Subcutaneous abdominal adipose tissue (tissue), 5 donors: ENCODE data around the gene B4GALT2.

Source experiments
- H3K27ac ChIP-seq: one replicate; pipeline ENCODE4 v1.7.0; 2013; ENCODE audit warnings: low read depth, mild to moderate bottlenecking, inconsistent platforms, low read length, moderate library complexity
- H3K27me3 ChIP-seq, 5 donors: one replicate each; pipeline ENCODE4 v1.7.0; 2013; ENCODE audit warnings: low read length in 5 of 5, inconsistent platforms in 1 of 5; ENCODE audit not compliant: control insufficient read depth in 5 of 5, insufficient read depth in 4 of 5
- H3K36me3 ChIP-seq, 5 donors: one replicate each; pipeline ENCODE4 v1.7.0; 2013; ENCODE audit warnings: low read length in 5 of 5; ENCODE audit not compliant: control insufficient read depth in 5 of 5, insufficient read depth in 5 of 5
- H3K4me1 ChIP-seq, 5 donors: one replicate each; pipeline ENCODE4 v1.7.0; 2013; ENCODE audit warnings: low read length in 5 of 5, mild to moderate bottlenecking in 3 of 5, moderate library complexity in 1 of 5; ENCODE audit not compliant: control insufficient read depth in 5 of 5, insufficient read depth in 5 of 5
- H3K4me3 ChIP-seq, 5 donors: one replicate each; pipeline ENCODE4 v1.7.0; 2013; ENCODE audit warnings: low read length in 5 of 5, low read depth in 1 of 5
- H3K9ac ChIP-seq, 5 donors: one replicate each; pipeline ENCODE4 v1.7.0; 2013; ENCODE audit warnings: low read length in 5 of 5, mild to moderate bottlenecking in 4 of 5, moderate library complexity in 3 of 5
- H3K9me3 ChIP-seq, 5 donors: one replicate each; pipeline ENCODE4 v1.7.0; 2013; ENCODE audit warnings: low read length in 5 of 5; ENCODE audit not compliant: control insufficient read depth in 5 of 5
- donor health status: healthy.
- donor health status: healthy.
- donor health status: healthy.
- donor health status: healthy.
- donor health status: healthy.

B4GALT2 gene

GRCh38 chr1:43982808-43983207 lies 3.8 kb downstream of the B4GALT2 start:
- peaks cover 0 to 31% (median 20%) of the 10 kb centered on the region in 5 donors for H3K36me3 ChIP-seq
- H3K4me3 ChIP-seq, result no peak overlapping the region
- H3K27ac ChIP-seq, result no peak overlapping the region
- no peaks in the 10 kb centered on the region for H3K9me3 ChIP-seq
- no peaks in the 10 kb centered on the region for H3K27me3 ChIP-seq
- H3K9ac ChIP-seq, result no peak overlapping the region
- peaks cover 9 to 26% (median 22%) of the 10 kb centered on the region in 5 donors for H3K4me1 ChIP-seq

- Histone ChIP-seq H3K4me1 (peaks cover 9 to 20% (median 16%) of the 10 kb centered on the region in 5 donors), H3K27ac (no peak overlapping the region), H3K9ac (no peak overlapping the region)
Measured at GRCh38 chr1:43983253-43983899, 4.4 kb downstream of the B4GALT2 start.

GRCh38 chr1:43984855-43985254 lies 5.8 kb downstream of the B4GALT2 start:
- Histone ChIP-seq H3K9ac (no peak overlapping the region), H3K4me1 (peaks cover 5 to 12% (median 8%) of the 10 kb centered on the region in 5 donors), H3K27me3 (no peaks in the 10 kb centered on the region), H3K27ac (no peak overlapping the region), H3K9me3 (no peaks in the 10 kb centered on the region), H3K36me3 (peaks cover 0 to 26% (median 16%) of the 10 kb centered on the region in 5 donors), H3K4me3 (no peak overlapping the region)

More at GRCh38 chr1:43983253-43983899, 4.4 kb downstream of the B4GALT2 start:
- Histone ChIP-seq H3K27me3 (no peaks in the 10 kb centered on the region), H3K9me3 (no peaks in the 10 kb centered on the region), H3K4me3 (no peak overlapping the region), H3K36me3 (peaks cover 0 to 26% (median 16%) of the 10 kb centered on the region in 5 donors)

GRCh38 chr1:43985984-43986595 lies 7.1 kb downstream of the B4GALT2 start:
- Histone ChIP-seq H3K27ac (no peak overlapping the region), H3K36me3 (peaks cover 0 to 26% (median 16%) of the 10 kb centered on the region in 5 donors), H3K27me3 (no peaks in the 10 kb centered on the region), H3K9ac (no peak overlapping the region), H3K4me3 (no peak overlapping the region), H3K4me1 (peaks cover 0 to 6% (median 5%) of the 10 kb centered on the region in 5 donors), H3K9me3 (no peaks in the 10 kb centered on the region)

GRCh38 chr1:43986712-43987111 lies 7.7 kb downstream of the B4GALT2 start:
- H3K4me3 ChIP-seq, result no peak overlapping the region
- H3K27me3 ChIP-seq, result no peaks in the 10 kb centered on the region
- H3K9ac ChIP-seq, result no peak overlapping the region
- H3K4me1 ChIP-seq, result peaks cover 0 to 9% (median 7%) of the 10 kb centered on the region in 5 donors
- peaks cover 0 to 24% (median 16%) of the 10 kb centered on the region in 5 donors for H3K36me3 ChIP-seq
- no peak overlapping the region for H3K27ac ChIP-seq
- H3K9me3 ChIP-seq, result no peaks in the 10 kb centered on the region

- peaks cover 0 to 22% (median 14%) of the 10 kb centered on the region in 5 donors for H3K36me3 ChIP-seq
- no peak overlapping the region for H3K4me3 ChIP-seq
- H3K9me3 ChIP-seq, result no peaks in the 10 kb centered on the region
- H3K4me1 ChIP-seq, result peaks cover 0 to 15% (median 13%) of the 10 kb centered on the region in 5 donors
- peak overlapping the region in 1 of 5 donors; percentile 24 for H3K9ac ChIP-seq
- H3K27ac ChIP-seq, result no peak overlapping the region
- no peaks in the 10 kb centered on the region for H3K27me3 ChIP-seq
Measured at GRCh38 chr1:43987159-43987902, 8.3 kb downstream of the B4GALT2 start.

- Histone ChIP-seq H3K27ac (peak overlapping the region; percentile 46), H3K36me3 (peaks cover 0 to 9% (median 6%) of the 10 kb centered on the region in 5 donors), H3K9me3 (no peaks in the 10 kb centered on the region), H3K9ac (peak overlapping the region; percentile 38 to 83 (median 76)), H3K4me1 (peaks cover 0 to 18% (median 15%) of the 10 kb centered on the region in 5 donors), H3K27me3 (no peaks in the 10 kb centered on the region), H3K4me3 (peak overlapping the region; percentile 75 to 81 (median 77))
Measured at GRCh38 chr1:43990271-43991199, 11.5 kb downstream of the B4GALT2 start.

GRCh38 chr1:43991200-43991475 lies 12.1 kb downstream of the B4GALT2 start:
- no peaks in the 10 kb centered on the region for H3K9me3 ChIP-seq
- H3K27me3 ChIP-seq, result no peaks in the 10 kb centered on the region
- peak overlapping the region; percentile 38 to 83 (median 76) for H3K9ac ChIP-seq
- peaks cover 0 to 20% (median 15%) of the 10 kb centered on the region in 5 donors for H3K4me1 ChIP-seq
- H3K36me3 ChIP-seq, result peaks cover 0 to 4% (median 3%) of the 10 kb centered on the region in 5 donors
- peak overlapping the region; percentile 75 to 81 (median 77) for H3K4me3 ChIP-seq
- H3K27ac ChIP-seq, result peak overlapping the region; percentile 46

- peaks cover 0 to 2% (median 0%) of the 10 kb centered on the region in 5 donors for H3K36me3 ChIP-seq
- H3K4me1 ChIP-seq, result peaks cover 0 to 26% (median 19%) of the 10 kb centered on the region in 5 donors
- H3K27me3 ChIP-seq, result no peaks in the 10 kb centered on the region
- H3K4me3 ChIP-seq, result peak within 1 kb of the TSS; percentile 75 to 81 (median 77)
- peak within 1 kb of the TSS; percentile 46 for H3K27ac ChIP-seq
- no peaks in the 10 kb centered on the region for H3K9me3 ChIP-seq
- H3K9ac ChIP-seq, result peak within 1 kb of the TSS; percentile 38 to 83 (median 76)
Measured at GRCh38 chr1:43991476-43992231, 12.6 kb downstream of the B4GALT2 start, which contains the start of gene CCDC24. CCDC24 (plus strand) TSS chr1:43991599; CDS start chr1:43991879, 280 bp downstream.
